GM12873 (cell line): ENCODE data around the gene ANKK1.

ENCODE experiments used
- CTCF ChIP-seq: IDR thresholded peaks from 2 replicates; pipeline ENCODE4 v1.5.1; 2012; ENCODE audit warnings: low read depth, mild to moderate bottlenecking, moderate library complexity, low read length, control low read depth; ENCODE audit not compliant: insufficient read depth; ENCODE audit errors: missing control alignments

ANKK1 gene

GRCh38 chr11:113408887-113409286, 21.3 kb downstream of the ANKK1 start:
- no peak for TF ChIP-seq CTCF

- TF ChIP-seq CTCF = no peak
Observed at GRCh38 chr11:113409526-113409925, 21.9 kb downstream of the ANKK1 start.

- no peak for TF ChIP-seq CTCF
Observed at GRCh38 chr11:113410414-113411135, 23.0 kb downstream of the ANKK1 start.

- no peak for TF ChIP-seq CTCF
Observed at GRCh38 chr11:113411536-113411935, 24.0 kb downstream of the ANKK1 start.

- no peak for TF ChIP-seq CTCF
Observed at GRCh38 chr11:113412675-113413074, 25.1 kb downstream of the ANKK1 start.

GRCh38 chr11:113415343-113415742, 27.8 kb downstream of the ANKK1 start:
- no peak for TF ChIP-seq CTCF

- TF ChIP-seq CTCF = no peak
Observed at GRCh38 chr11:113417428-113417827, 29.8 kb downstream of the ANKK1 start.
